SJSA1 (cell line): ENCODE measurements around the gene TAF8. TPM values are rescaled to one million over a fixed set of nuclear protein-coding genes. Genes with fewer than 3 reads are reported as not detected.
A peak's percentile ranks its signal among the peaks of the same experiment; 100 is the strongest.

Experiments used
- DNase-seq, 2 experiments: peaks; one replicate each; pipeline ENCODE4 v3.0.0-alpha.2; 2015 to 2020; ENCODE audit warnings: low spot score in 2 of 2, low read depth in 1 of 2
- H3K27ac ChIP-seq: fragments of 250-450 bp; sonication (Bioruptor Pico); 2 replicates; pipeline ENCODE4 v1.5.1; 2020; ENCODE audit warnings: mild to moderate bottlenecking, moderate library complexity
- H3K27me3 ChIP-seq: fragments of 250-450 bp; sonication (Bioruptor Pico); replicated peaks from 2 replicates; pipeline ENCODE4 v1.5.1; 2020; ENCODE audit warnings: mild to moderate bottlenecking, moderate library complexity
- H3K36me3 ChIP-seq: fragments of 250-450 bp; sonication (Bioruptor Pico); 2 replicates; pipeline ENCODE4 v1.5.1; 2020; ENCODE audit warnings: mild to moderate bottlenecking
- H3K4me1 ChIP-seq: fragments of 250-450 bp; sonication (Bioruptor Pico); replicated peaks from 2 replicates; pipeline ENCODE4 v1.6.1; 2021; ENCODE audit warnings: mild to moderate bottlenecking
- H3K4me3 ChIP-seq: fragments of 250-450 bp; sonication (Bioruptor Pico); 2 replicates; pipeline ENCODE4 v1.5.1; 2020; ENCODE audit warnings: mild to moderate bottlenecking
- H3K9me3 ChIP-seq: fragments of 250-450 bp; sonication (Bioruptor Pico); replicated peaks from 2 replicates; pipeline ENCODE4 v1.5.1; 2020; ENCODE audit warnings: mild to moderate bottlenecking
- total RNA-seq: library from RNA; depleted of rRNA; stranded (reverse); fragments of >200 nt; shearing (Covaris generic); gene quantifications from 2 replicates; pipeline ENCODE4 v1.2.3, GENCODE V29; 2014

The TAF8 gene
- total RNA-seq, 1 experiment from 2014 or later, result 12.2 TPM

DNA sequence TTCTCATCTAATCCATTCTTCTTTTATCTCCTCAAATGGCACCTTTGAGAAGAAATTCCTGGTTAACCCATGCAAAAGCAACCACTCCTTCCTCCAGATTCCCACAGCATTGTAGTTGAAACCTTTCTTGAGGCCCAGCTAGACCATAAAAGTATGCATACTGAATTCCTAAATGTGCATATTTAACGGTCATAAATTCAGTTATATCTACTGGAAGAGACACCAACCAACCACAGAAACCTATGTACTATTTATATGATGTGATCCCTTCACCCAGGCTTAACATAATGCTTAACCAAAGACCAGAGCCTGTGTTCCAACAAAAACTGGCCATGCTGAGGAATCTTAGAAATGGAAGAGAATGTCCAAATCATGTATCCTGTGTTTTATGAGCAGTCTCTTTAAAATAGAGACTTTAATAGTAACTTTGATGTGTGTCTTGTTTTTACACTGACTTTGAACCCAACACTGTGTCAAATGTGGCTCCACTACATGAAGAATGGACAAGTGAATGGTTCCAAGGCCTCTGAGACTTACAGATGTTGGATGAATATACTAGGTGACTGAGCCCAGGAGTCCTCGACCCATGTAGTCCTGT is 11.4 kb upstream of the TAF8 start:
- DNase-seq, result no peak
- Histone ChIP-seq H3K4me1 (no peaks in the 10 kb centered on the region), H3K27me3 (no peaks in the 10 kb centered on the region), H3K4me3 (no peak overlapping the region), H3K9me3 (no peaks in the 10 kb centered on the region), H3K36me3 (no peaks in the 10 kb centered on the region), H3K27ac (no peak overlapping the region)

GRCh38 chr6:42040856-42041480 is 9.4 kb upstream of the TAF8 start:
- Histone ChIP-seq H3K4me1 (peaks cover 9% of the 10 kb centered on the region; the same call in 1 of the 2 replicates), H3K27ac (no peak overlapping the region), H3K4me3 (no peak overlapping the region), H3K9me3 (no peaks in the 10 kb centered on the region), H3K27me3 (no peaks in the 10 kb centered on the region), H3K36me3 (no peaks in the 10 kb centered on the region)
- no peak for DNase-seq

DNA sequence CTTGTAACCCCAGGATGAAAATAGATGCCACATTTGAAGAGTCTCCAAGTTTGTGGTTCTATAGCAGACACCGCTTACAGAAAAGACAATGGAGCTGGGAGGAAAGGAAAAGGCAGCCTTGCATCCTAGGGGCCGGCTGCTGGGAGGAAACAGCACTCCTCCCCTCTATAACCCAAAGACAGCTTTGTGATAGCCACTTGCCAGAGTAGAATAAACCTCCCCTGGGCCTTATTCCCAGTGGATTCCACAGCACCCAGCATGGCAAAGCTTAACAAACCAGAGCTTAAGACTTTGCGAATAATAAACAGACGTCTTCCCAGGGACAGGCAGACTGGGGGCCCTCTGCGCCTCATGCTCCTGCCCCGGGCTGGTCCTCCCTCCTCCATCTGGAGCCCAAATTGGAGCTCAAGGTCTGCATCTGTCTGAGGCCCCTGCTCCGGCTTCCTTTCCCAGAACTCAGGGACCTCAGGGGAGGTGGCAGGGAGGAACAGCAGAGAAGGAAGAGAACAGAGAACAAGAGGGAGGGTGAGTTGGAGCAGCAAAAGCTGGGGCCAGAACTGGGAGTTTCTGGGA is 8.8 kb upstream of the TAF8 start:
- Histone ChIP-seq H3K4me3 (no peak overlapping the region), H3K27me3 (no peaks in the 10 kb centered on the region), H3K9me3 (no peaks in the 10 kb centered on the region), H3K4me1 (peaks cover 9% of the 10 kb centered on the region; the same call in 1 of the 2 replicates), H3K27ac (no peak overlapping the region), H3K36me3 (no peaks in the 10 kb centered on the region)
- no peak for DNase-seq

DNA sequence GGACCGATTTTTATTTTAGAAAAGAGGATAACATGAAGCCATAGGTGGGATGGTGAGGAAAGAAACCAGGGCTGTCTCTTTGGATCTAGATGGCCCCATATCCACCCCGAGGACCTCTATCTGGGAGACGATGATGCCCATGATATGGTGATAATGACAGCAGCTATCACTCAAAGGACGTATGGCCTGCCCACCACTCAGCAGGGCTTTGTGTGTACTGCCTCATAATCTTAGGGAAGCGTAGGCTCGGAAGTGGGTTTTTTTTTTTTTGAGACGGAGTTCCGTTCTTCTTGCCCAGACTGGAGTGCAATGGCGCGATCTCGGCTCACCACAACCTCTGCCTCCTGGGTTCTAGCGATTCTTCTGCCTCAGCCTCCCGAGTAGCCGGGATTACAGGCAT is 8.2 kb upstream of the TAF8 start:
- Histone ChIP-seq H3K4me1 (peaks cover 9% of the 10 kb centered on the region; the same call in 1 of the 2 replicates), H3K36me3 (no peaks in the 10 kb centered on the region), H3K4me3 (no peak overlapping the region), H3K27me3 (no peaks in the 10 kb centered on the region), H3K27ac (no peak overlapping the region), H3K9me3 (no peaks in the 10 kb centered on the region)
- DNase-seq, result no peak

- Histone ChIP-seq H3K36me3 (no peaks in the 10 kb centered on the region), H3K4me3 (no peak overlapping the region), H3K9me3 (no peaks in the 10 kb centered on the region), H3K4me1 (peaks cover 18% of the 10 kb centered on the region), H3K27me3 (no peaks in the 10 kb centered on the region), H3K27ac (no peak overlapping the region)
- peak; percentile 84 to 88 for DNase-seq
These were observed 6.4 kb upstream of the TAF8 start for GRCh38 chr6:42043787-42044475.

GRCh38 chr6:42045538-42046460 is 4.5 kb upstream of the TAF8 start:
- peaks cover 20% of the 10 kb centered on the region for H3K4me1 ChIP-seq
- no peak overlapping the region for H3K4me3 ChIP-seq
- no peaks in the 10 kb centered on the region for H3K36me3 ChIP-seq
- no peak overlapping the region for H3K27ac ChIP-seq
- no peaks in the 10 kb centered on the region for H3K9me3 ChIP-seq
- DNase-seq, result peak; percentile 66
- H3K27me3 ChIP-seq, result no peaks in the 10 kb centered on the region

DNA sequence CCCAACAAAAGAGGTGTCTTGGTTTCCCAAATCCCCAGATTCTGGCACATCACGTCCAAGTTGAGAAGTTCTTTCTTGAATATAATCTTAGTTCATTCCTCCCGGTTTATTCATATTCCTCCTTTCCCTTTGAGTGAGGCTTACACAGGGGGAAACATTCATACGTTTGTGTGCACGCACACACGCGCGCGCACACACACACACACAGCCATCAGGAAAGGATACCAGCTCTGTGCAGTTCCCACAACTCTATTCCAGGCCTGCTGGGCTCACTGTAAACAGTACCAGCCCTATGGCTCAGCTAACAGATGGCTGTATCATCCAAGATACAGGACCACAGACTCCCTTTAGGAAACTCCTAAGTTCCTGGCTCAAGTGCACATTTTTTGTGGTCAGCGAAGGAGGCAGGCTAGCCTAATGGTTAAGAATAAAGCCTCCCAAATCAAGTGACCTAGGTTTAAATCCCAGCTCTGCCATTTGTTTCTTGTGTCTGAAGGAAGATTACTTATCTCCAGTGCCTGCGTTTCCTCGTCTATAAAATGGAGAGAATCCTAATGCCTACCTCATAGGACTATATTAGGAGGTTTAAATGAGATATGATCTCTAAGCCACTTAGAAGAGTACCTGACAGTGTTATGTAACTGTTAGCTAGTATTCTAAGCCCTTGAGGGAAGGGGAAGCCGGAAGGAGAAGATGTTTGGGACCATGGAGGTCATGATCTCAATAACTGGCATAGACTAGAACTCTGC is 3.7 kb upstream of the TAF8 start:
- H3K36me3 ChIP-seq, result peaks cover 1% of the 10 kb centered on the region
- DNase-seq, result no peak
- H3K4me1 ChIP-seq, result peaks cover 23% of the 10 kb centered on the region
- no peak overlapping the region for H3K4me3 ChIP-seq
- H3K27ac ChIP-seq, result no peak overlapping the region
- H3K27me3 ChIP-seq, result no peaks in the 10 kb centered on the region
- no peaks in the 10 kb centered on the region for H3K9me3 ChIP-seq

- no peak overlapping the region for H3K27ac ChIP-seq
- no peaks in the 10 kb centered on the region for H3K27me3 ChIP-seq
- H3K4me3 ChIP-seq, result no peak overlapping the region
- peaks cover 7% of the 10 kb centered on the region for H3K36me3 ChIP-seq
- H3K4me1 ChIP-seq, result peaks cover 23% of the 10 kb centered on the region
- H3K9me3 ChIP-seq, result no peaks in the 10 kb centered on the region
- no peak for DNase-seq
These were observed 3.1 kb upstream of the TAF8 start for GRCh38 chr6:42047213-42047590.

- Histone ChIP-seq H3K4me3 (peak overlapping the region; percentile 53), H3K27ac (no peak overlapping the region), H3K27me3 (no peaks in the 10 kb centered on the region), H3K36me3 (peaks cover 14% of the 10 kb centered on the region), H3K9me3 (no peaks in the 10 kb centered on the region), H3K4me1 (peaks cover 23% of the 10 kb centered on the region)
- DNase-seq, result no peak
These were observed 2.4 kb upstream of the TAF8 start for GRCh38 chr6:42047790-42048405.

- Histone ChIP-seq H3K36me3 (peaks cover 21% of the 10 kb centered on the region), H3K4me1 (peaks cover 23% of the 10 kb centered on the region), H3K27ac (no peak overlapping the region), H3K27me3 (no peaks in the 10 kb centered on the region), H3K9me3 (no peaks in the 10 kb centered on the region), H3K4me3 (peak overlapping the region; percentile 53)
- no peak for DNase-seq
These were observed 1.1 kb upstream of the TAF8 start for GRCh38 chr6:42049116-42049809.

GRCh38 chr6:42049948-42050296 is 402 bp upstream of the TAF8 start:
- Histone ChIP-seq H3K36me3 (peaks cover 22% of the 10 kb centered on the region), H3K4me1 (peaks cover 23% of the 10 kb centered on the region), H3K27me3 (no peaks in the 10 kb centered on the region), H3K27ac (no peak overlapping the region), H3K4me3 (peak overlapping the region; percentile 69), H3K9me3 (no peaks in the 10 kb centered on the region)
- no peak for DNase-seq

GRCh38 chr6:42051268-42051653 is 937 bp downstream of the TAF8 start:
- Histone ChIP-seq H3K4me3 (peak overlapping the region; percentile 69), H3K27me3 (no peaks in the 10 kb centered on the region), H3K9me3 (no peaks in the 10 kb centered on the region), H3K27ac (no peak overlapping the region), H3K4me1 (peaks cover 14% of the 10 kb centered on the region), H3K36me3 (peaks cover 34% of the 10 kb centered on the region)
- no peak for DNase-seq
